CD4-positive, alpha-beta T cell treated with Interleukin-6 for 4 hours (primary cell): ENCODE data around the gene ESAM.

Experiments used
- DNase-seq: peaks from one replicate; pipeline ENCODE4 v3.0.0-alpha.2; 2020; ENCODE audit warnings: mixed read lengths

Gene ESAM, protein sequence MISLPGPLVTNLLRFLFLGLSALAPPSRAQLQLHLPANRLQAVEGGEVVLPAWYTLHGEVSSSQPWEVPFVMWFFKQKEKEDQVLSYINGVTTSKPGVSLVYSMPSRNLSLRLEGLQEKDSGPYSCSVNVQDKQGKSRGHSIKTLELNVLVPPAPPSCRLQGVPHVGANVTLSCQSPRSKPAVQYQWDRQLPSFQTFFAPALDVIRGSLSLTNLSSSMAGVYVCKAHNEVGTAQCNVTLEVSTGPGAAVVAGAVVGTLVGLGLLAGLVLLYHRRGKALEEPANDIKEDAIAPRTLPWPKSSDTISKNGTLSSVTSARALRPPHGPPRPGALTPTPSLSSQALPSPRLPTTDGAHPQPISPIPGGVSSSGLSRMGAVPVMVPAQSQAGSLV

DNA sequence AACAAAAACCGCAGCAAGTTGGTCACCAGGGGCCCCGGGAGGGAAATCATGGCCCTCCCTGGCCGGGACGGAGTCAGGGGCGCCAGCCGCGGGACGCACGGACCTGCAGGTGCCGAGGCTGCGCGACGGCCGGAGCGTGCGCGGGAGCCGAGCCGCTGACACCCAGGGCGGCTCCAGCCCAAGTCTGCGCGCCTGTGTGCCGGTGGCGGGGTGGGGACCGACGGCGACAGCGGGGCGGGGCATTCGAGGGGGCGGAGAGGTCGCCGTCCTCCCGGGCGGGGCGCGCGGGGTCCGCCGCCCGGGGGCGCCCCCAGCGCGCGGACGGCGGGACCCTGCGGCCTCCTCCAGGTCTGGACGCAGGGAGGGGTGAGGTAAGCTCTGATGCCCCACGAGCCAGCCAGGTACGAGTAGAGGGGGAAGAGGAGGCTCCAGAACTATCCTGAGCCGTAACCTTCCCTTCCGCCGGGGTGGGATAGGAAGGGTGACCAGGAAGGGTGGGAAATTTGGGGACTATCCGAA is at the start of gene ESAM:
Gene ESAM, minus strand, starts transcription at position 186 of the 519 bp plus-strand sequence. Its CDS starts 136 bp downstream, at position 50.
- DNase-seq: peak; percentile 78

- DNase-seq: no peak
These were observed 49.5 kb upstream of the ESAM start for GRCh38 chr11:124811399-124812125.

DNA sequence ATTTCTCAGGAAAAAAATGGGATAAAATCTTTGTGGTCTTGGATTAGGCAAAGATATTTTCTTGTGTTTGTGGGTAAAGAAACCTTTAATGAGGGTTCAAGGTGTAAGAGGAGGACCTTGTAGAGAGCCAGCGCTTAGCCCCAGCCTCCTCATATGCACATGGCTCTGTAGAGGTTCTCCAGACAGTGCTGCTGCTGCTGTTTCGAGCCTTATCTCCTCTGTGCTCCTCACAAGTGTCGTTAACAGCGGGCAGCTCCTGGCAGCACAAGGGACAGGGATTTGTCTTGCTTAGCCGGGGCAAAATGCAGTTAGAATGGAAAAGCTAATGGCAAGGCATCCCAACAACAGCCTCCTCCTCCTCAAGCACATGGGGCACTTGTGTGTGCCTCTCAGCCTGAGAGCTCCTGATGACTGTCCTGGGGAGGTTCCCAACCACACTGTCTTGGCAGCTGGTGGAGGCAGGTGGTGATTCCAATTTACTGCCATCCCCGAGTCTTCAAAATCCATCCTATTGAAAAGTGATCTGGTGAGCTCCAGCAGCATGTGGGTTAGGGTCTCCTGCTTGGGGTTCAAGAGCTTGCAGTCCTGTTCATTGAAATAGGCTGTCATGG is 45.7 kb upstream of the ESAM start:
- no peak for DNase-seq

DNA sequence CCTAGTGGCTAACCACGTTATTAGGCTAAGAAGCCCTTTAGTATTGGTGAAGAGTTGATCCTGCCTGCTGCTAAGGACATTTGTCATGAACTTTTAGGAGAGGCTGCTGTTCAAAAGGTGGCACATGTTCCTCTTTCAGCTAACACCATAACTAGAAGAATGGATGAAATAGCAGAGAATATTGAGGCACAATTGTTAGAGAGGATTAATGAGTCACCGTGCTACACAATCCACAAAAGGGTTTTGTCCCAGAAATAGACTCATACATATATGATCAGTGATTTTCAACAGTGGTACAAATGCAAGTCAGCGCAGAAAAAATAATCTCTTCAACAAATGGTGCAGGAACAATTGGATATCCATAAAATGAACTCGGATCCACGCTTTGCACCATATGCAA is 45.1 kb upstream of the ESAM start:
- no peak for DNase-seq

- no peak for DNase-seq
These were observed 42.8 kb upstream of the ESAM start for GRCh38 chr11:124804884-124805283.

DNA sequence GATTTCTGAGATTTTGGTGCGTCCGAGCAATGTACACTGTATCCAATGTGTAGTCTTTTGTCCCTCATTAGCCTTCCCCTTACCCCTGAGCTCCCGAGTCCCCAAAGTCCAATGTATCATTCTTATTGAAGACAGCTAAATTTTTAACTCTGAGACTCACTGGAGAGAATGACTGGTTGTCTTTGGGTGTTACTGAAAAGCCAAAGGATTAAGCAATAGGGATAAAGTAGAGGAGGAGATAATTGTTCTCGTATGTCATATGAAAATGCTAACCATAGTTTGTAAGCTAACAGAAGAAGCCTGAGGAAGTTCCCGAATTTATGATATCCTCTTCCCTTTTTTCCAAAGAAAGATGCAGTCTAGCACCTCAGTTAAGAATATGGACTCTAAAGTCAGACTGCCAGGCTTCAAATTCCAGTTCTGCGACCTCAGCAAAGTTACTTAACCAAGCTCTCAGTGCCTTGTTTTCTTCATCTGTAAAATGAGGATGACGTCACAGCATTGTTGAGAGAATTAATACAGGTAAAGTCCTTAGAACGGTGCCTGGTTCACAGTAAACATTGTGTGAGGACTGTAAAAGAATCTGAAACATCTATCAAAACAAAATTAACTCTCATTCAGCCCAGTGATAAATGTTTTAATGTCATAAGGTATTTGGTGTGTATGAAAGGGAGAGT is 39.7 kb upstream of the ESAM start:
- DNase-seq: no peak

GRCh38 chr11:124801014-124801413 is 38.9 kb upstream of the ESAM start:
- DNase-seq: no peak

- DNase-seq: peak; percentile 80
These were observed 38.3 kb upstream of the ESAM start, which contains the start of gene MSANTD2 for GRCh38 chr11:124800226-124800929. TSS of gene MSANTD2 (minus strand) at chr11:124800406. CDS start at chr11:124800380, 26 bp downstream.

GRCh38 chr11:124799348-124800225 is 37.5 kb upstream of the ESAM start:
- DNase-seq: peak; percentile 42

GRCh38 chr11:124798991-124799347 is 36.9 kb upstream of the ESAM start:
- DNase-seq: no peak

DNA sequence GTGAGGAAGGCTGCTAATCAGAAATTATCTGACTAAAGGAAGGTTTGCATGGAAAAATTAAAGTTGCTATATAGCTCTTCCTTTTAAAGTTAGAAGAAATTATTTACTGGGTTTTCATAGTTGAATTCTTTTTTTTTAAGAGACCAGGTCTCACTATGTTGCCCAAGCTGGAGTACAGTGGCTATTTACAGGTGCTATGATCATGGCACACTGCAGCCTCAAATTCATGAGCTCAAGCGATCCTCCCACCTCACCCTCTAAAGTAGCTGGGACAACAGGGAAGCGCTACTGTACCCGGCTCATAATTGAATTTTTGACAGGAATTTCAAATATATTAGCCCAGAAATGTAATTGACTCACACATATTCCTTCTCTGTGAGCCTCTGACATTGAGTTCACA is 34.2 kb upstream of the ESAM start:
- DNase-seq: no peak

GRCh38 chr11:124793466-124794278 is 31.6 kb upstream of the ESAM start:
- DNase-seq: peak; percentile 44

DNA sequence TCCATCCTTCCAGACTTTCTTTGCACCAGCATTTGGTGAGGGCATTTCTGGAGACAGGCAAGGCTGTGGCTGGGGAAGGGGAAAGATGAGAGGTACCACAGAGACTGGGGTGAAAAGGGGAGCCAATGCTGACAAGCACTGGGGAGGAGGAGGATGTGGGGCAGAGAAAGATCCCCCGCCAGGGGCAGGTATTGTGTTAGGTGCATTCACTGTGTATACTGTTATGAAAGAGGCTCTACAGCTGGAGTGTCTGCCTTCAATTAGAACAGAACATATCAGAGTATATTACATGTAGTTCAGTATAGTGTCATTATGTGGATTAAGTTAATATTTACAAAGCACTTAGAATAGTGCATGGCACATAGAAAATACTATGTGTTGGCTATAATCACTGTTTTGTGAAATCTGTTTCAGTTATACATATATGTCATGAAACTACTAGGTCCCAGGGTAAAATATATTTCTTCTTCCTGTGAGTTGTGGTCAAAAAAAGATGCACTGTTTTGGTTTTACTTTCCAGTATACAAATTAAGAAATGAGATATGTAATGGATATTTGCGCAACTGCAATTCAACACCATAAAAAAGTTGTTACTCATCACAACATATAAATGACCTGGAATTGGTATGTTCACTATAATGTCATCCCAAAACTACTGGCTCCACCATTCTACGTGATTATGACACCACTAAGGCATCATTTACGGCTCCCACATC is 29.7 kb upstream of the ESAM start:
- no peak for DNase-seq

DNA sequence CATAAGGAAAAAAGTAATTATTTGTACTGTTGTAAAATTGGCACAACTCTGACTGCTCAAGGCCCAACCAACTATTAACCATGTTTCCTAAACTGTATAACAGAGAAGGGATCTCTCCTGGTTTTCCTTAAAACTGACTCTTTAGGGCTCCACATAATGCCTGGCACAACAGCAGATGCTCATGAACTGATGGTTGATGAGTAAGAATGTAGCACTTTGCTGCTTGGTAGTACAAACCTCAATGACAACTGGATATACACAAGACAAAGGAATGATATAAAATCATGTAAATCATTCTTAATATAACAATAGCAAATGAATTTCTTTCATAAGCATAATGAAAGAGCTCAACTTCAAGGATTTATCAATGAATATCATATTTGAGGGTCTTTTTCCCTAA is 26.4 kb upstream of the ESAM start:
- no peak for DNase-seq

DNA sequence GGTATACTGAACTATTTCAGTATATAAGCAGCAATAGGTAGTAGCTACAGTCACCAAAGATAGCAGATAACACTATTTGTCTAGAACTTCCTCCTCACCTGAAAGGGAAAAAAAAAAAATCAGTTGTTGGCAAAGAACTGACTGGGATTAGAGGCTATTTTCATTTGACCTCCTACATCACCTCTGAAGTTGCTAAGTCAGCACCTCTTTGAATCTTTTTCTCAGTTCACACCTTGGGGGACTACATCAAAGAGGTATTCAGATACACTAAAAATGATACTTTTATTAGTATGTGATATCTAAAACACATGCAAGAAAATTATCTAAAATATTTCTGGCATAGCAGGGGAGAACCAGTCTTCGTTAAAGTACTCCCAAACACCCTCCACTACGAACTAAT is 22.0 kb upstream of the ESAM start:
- no peak for DNase-seq

GRCh38 chr11:124783002-124783401 is 20.9 kb upstream of the ESAM start:
- DNase-seq: no peak

GRCh38 chr11:124779568-124779967 is 17.5 kb upstream of the ESAM start:
- DNase-seq: no peak

GRCh38 chr11:124778281-124778680 is 16.2 kb upstream of the ESAM start:
- DNase-seq: no peak

- DNase-seq: no peak
These were observed 15.0 kb upstream of the ESAM start for GRCh38 chr11:124776865-124777645.
